ENCODE measurements around the gene PLTP. TPM values are rescaled to one million over a fixed set of nuclear protein-coding genes. Genes with fewer than 3 reads are reported as not detected.

PLTP gene
- total and polyA plus RNA-seq, 2 of the 13 experiments (the other 11 are each of a cell fraction or from before 2014, with no cell fraction given) = 16.9 to 28.6 TPM

DNA sequence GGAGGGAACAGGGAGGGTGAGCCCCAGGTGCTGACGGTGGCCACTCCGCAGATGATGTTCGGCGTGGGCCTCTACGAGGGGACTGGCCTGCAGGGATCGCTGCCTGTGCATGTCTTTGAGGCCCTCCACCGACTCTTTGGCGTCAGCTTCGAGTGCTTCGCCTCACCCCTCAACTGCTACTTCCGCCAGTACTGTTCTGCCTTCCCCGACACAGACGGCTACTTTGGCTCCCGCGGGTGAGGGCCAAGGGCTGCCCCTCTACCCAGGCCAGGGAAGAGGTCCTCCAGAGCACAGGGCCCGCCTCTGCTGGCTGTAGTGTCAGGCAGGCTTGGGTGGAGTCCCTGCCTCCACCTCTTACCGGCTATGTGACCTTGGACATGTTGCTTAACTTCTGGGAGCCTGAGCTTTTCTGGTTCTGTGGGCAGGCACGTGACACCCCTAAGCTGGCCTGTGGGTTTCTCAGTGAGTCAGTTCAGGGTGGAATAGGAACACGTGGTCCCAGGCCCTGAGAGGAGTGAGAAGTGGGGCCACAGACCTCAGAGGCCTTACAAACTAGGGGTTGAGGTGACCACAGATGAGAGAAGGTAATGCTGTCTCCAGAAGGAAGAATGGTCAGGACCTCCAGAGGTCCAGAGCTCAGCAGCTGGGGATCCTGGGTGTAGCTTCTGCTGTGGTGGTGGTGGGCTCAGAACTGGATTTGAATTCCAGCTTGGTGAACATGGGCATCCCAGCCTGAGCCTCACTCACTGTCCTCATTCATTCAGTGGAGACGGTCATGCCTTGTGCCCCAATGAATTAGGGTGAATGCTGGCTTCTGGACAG is 34.4 kb upstream of the PLTP start (continued):
- TF ChIP-seq, protein P1, sequence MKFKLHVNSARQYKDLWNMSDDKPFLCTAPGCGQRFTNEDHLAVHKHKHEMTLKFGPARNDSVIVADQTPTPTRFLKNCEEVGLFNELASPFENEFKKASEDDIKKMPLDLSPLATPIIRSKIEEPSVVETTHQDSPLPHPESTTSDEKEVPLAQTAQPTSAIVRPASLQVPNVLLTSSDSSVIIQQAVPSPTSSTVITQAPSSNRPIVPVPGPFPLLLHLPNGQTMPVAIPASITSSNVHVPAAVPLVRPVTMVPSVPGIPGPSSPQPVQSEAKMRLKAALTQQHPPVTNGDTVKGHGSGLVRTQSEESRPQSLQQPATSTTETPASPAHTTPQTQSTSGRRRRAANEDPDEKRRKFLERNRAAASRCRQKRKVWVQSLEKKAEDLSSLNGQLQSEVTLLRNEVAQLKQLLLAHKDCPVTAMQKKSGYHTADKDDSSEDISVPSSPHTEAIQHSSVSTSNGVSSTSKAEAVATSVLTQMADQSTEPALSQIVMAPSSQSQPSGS (CRISPR knock-in tag; IDR thresholded peaks at IDR 0.05) = peak; percentile 85; the same call in 1 of the 2 replicates
- TF ChIP-seq GABPA (IDR thresholded peaks at IDR 0.05; ENCODE audit: low read depth, low read length) (no peak), GABPA (CRISPR knock-in tag; IDR thresholded peaks at IDR 0.05; ENCODE audit: low read depth) (peak; percentile 52; the same call in 1 of the 2 replicates), NONO (IDR thresholded peaks at IDR 0.05) (no peak), NONO (CRISPR knock-in tag; conservative IDR thresholded peaks at IDR 0.05) (peak; percentile 91), STAT5B (CRISPR knock-in tag; IDR thresholded peaks at IDR 0.05) (0 out of 2 replicates have a peak, but pooled peaks have one; percentile 35), ZNF749 (CRISPR knock-in tag; IDR thresholded peaks at IDR 0.05; ENCODE audit: borderline replicate concordance) (no peak), KLF13 (CRISPR knock-in tag; IDR thresholded peaks at IDR 0.05) (peak; percentile 31; the same call in 1 of the 2 replicates), SPEN (CRISPR knock-in tag; IDR thresholded peaks at IDR 0.05; ENCODE audit: low read depth) (peak; percentile 69; the same call in 1 of the 2 replicates), TARDBP (CRISPR knock-in tag; IDR thresholded peaks at IDR 0.05) (peak; percentile 95), HNF4A (CRISPR knock-in tag; IDR thresholded peaks at IDR 0.05) (peak; percentile 83), TBP (CRISPR knock-in tag; IDR thresholded peaks at IDR 0.05) (0 out of 2 replicates have a peak, but pooled peaks have one; percentile 25), HMG20B (CRISPR knock-in tag; conservative IDR thresholded peaks at IDR 0.05) (peak; percentile 80; the same call in 1 of the 2 replicates), CREB1 (IDR thresholded peaks at IDR 0.05) (no peak), CREB1 (CRISPR knock-in tag; IDR thresholded peaks at IDR 0.05) (no peak), ATRX (CRISPR knock-in tag; IDR thresholded peaks at IDR 0.05; ENCODE audit: borderline replicate concordance) (no peak; the same call in 1 of the 2 replicates), ZNF230 (CRISPR knock-in tag; IDR thresholded peaks at IDR 0.05) (peak; percentile 77; the same call in 1 of the 2 replicates), SOX6 (IDR thresholded peaks at IDR 0.05) (no peak), SOX6 (CRISPR knock-in tag; IDR thresholded peaks at IDR 0.05) (peak; percentile 92), PHF21A (CRISPR knock-in tag; IDR thresholded peaks at IDR 0.05) (peak; percentile 95), MXD4 (CRISPR knock-in tag; IDR thresholded peaks at IDR 0.05) (peak; percentile 95), ZNF282 (IDR thresholded peaks at IDR 0.05; ENCODE audit: partially characterized antibody) (no peak), ZFP1 (CRISPR knock-in tag; IDR thresholded peaks at IDR 0.05) (peak; percentile 86), EZH2 (conservative IDR thresholded peaks at IDR 0.05; ENCODE audit: low read depth, low read length) (no peak), ZNF367 (CRISPR knock-in tag; IDR thresholded peaks at IDR 0.05; ENCODE audit: borderline replicate concordance) (peak; percentile 88; the same call in 1 of the 2 replicates), RAD51 (IDR thresholded peaks at IDR 0.05; ENCODE audit: borderline replicate concordance) (peak; percentile 96), GATA4 (IDR thresholded peaks at IDR 0.05; ENCODE audit: borderline replicate concordance, low read depth) (no peak)
- TF ChIP-seq, protein P2, sequence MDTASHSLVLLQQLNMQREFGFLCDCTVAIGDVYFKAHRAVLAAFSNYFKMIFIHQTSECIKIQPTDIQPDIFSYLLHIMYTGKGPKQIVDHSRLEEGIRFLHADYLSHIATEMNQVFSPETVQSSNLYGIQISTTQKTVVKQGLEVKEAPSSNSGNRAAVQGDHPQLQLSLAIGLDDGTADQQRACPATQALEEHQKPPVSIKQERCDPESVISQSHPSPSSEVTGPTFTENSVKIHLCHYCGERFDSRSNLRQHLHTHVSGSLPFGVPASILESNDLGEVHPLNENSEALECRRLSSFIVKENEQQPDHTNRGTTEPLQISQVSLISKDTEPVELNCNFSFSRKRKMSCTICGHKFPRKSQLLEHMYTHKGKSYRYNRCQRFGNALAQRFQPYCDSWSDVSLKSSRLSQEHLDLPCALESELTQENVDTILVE (CRISPR knock-in tag; IDR thresholded peaks at IDR 0.05) = peak; percentile 95
- TF ChIP-seq, protein P3, sequence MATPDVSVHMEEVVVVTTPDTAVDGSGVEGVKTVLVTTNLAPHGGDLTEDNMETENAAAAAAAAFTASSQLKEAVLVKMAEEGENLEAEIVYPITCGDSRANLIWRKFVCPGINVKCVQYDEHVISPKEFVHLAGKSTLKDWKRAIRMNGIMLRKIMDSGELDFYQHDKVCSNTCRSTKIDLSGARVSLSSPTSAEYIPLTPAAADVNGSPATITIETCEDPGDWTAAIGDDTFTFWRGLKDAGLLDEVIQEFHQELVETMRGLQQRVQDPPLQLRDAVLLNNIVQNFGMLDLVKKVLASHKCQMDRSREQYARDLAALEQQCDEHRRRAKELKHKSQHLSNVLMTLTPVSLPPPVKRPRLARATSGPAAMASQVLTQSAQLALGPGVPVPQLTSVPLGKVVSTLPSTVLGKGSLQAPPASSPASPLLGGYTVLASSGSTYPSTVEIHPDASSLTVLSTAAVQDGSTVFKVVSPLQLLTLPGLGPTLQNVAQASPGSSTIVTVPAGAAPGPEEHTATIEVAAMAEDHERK (CRISPR knock-in tag; IDR thresholded peaks at IDR 0.05; ENCODE audit: low read depth) = 0 out of 2 replicates have a peak, but pooled peaks have one; percentile 28

All from HepG2 (cell line).